Mucosa of rectum (tissue), 2 donors: ENCODE results near the gene PPP1R3G.

Experiments used
- H3K27ac ChIP-seq, 2 donors: one replicate each; pipeline ENCODE4 v1.7.0; 2013; ENCODE audit warnings: inconsistent platforms in 2 of 2, low read depth in 2 of 2, low read length in 2 of 2
- H3K27me3 ChIP-seq, 2 donors: one replicate each; pipeline ENCODE4 v1.7.0; 2013; ENCODE audit warnings: low read length in 2 of 2; ENCODE audit not compliant: control insufficient read depth in 2 of 2, insufficient read depth in 2 of 2
- H3K36me3 ChIP-seq, 2 donors: one replicate each; pipeline ENCODE4 v1.7.0; 2013; ENCODE audit warnings: low read length in 2 of 2; ENCODE audit not compliant: control insufficient read depth in 2 of 2, insufficient read depth in 2 of 2
- H3K4me1 ChIP-seq, 2 donors: one replicate each; pipeline ENCODE4 v1.7.0; 2013; ENCODE audit warnings: low read length in 2 of 2, mild to moderate bottlenecking in 1 of 2; ENCODE audit not compliant: control insufficient read depth in 2 of 2, insufficient read depth in 2 of 2
- H3K4me3 ChIP-seq, 2 donors: one replicate each; pipeline ENCODE4 v1.7.0; 2013; ENCODE audit warnings: low read length in 2 of 2
- H3K9ac ChIP-seq, 2 donors: one replicate each; pipeline ENCODE4 v1.7.0; 2013; ENCODE audit warnings: low read length in 2 of 2, low read depth in 1 of 2, mild to moderate bottlenecking in 1 of 2
- H3K9me3 ChIP-seq, 2 donors: one replicate each; pipeline ENCODE4 v1.7.0; 2013; ENCODE audit warnings: low read length in 2 of 2; ENCODE audit not compliant: control insufficient read depth in 2 of 2
- donor health status: healthy.
- donor health status: Normal muscosa, but diverticular disease.

The PPP1R3G gene

GRCh38 chr6:5102267-5102970, 17.3 kb downstream of the PPP1R3G start:
- H3K9me3 ChIP-seq: no peaks in the 10 kb centered on the region
- H3K27me3 ChIP-seq: no peaks in the 10 kb centered on the region
- H3K4me3 ChIP-seq: no peak overlapping the region
- H3K4me1 ChIP-seq: no peaks in the 10 kb centered on the region
- no peak overlapping the region for H3K9ac ChIP-seq
- no peak overlapping the region for H3K27ac ChIP-seq
- no peaks in the 10 kb centered on the region for H3K36me3 ChIP-seq

GRCh38 chr6:5103250-5103649, 18.1 kb downstream of the PPP1R3G start:
- Histone ChIP-seq H3K27ac (no peak overlapping the region), H3K9me3 (no peaks in the 10 kb centered on the region)

GRCh38 chr6:5104667-5105066, 19.5 kb downstream of the PPP1R3G start:
- H3K27me3 ChIP-seq: no peaks in the 10 kb centered on the region
- H3K27ac ChIP-seq: no peak overlapping the region
- peaks cover 0 to 3% of the 10 kb centered on the region in 2 donors for H3K4me1 ChIP-seq
- H3K9ac ChIP-seq: no peak overlapping the region
- H3K4me3 ChIP-seq: no peak overlapping the region
- H3K36me3 ChIP-seq: no peaks in the 10 kb centered on the region
- H3K9me3 ChIP-seq: no peaks in the 10 kb centered on the region

More at GRCh38 chr6:5103250-5103649, 18.1 kb downstream of the PPP1R3G start:
- Histone ChIP-seq H3K4me3 (no peak overlapping the region), H3K9ac (no peak overlapping the region), H3K36me3 (no peaks in the 10 kb centered on the region), H3K4me1 (no peaks in the 10 kb centered on the region), H3K27me3 (no peaks in the 10 kb centered on the region)

DNA sequence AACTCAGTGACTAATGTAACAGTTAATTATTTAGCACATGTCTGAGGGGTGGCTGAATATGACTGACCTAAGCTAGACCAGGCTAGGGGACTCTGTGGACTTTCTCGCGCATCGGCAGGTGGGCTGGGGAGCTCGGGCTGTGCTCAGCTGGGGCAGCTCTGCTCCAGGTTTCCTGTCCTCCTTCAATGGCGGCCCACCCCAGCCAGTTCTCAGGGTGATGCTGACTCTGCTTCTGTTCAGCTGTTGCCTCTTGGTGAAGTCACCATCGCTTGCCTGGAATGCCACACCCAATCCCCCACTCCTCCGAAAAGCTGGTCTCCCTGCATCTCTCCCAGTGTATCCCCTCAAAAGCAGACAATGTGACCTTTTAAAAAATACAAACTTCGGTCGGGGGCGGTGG, 20.0 kb downstream of the PPP1R3G start:
- Histone ChIP-seq H3K27ac (no peak overlapping the region), H3K36me3 (no peaks in the 10 kb centered on the region), H3K27me3 (no peaks in the 10 kb centered on the region), H3K4me3 (no peak overlapping the region), H3K4me1 (peaks cover 0 to 3% of the 10 kb centered on the region in 2 donors), H3K9me3 (no peaks in the 10 kb centered on the region), H3K9ac (no peak overlapping the region)

DNA sequence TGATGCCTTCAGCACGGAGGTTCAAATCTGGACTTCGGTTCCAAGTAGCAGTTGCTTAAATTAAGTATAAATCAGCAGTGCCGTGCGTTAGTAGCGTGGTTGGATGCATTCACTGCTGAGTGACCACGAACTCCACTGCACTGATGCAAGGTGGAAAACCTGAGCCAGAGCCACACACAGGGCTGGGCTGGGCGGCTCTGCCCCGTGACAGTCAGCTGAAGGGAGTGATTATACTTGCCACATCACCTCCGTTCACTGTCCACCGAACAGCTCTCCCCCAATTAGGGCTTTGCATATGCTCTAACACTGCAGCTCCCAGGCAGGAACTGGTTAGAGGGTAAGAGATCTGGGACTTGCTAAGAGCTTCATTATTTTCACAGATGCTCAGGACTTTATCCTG, 22.2 kb downstream of the PPP1R3G start:
- no peak overlapping the region for H3K27ac ChIP-seq
- H3K4me1 ChIP-seq: peaks cover 0 to 3% of the 10 kb centered on the region in 2 donors
- H3K9ac ChIP-seq: no peak overlapping the region
- no peaks in the 10 kb centered on the region for H3K36me3 ChIP-seq
- H3K9me3 ChIP-seq: no peaks in the 10 kb centered on the region
- H3K27me3 ChIP-seq: no peaks in the 10 kb centered on the region
- H3K4me3 ChIP-seq: no peak overlapping the region

- Histone ChIP-seq H3K9me3 (no peaks in the 10 kb centered on the region), H3K27me3 (no peaks in the 10 kb centered on the region), H3K36me3 (no peaks in the 10 kb centered on the region), H3K4me1 (peaks cover 0 to 3% of the 10 kb centered on the region in 2 donors), H3K9ac (no peak overlapping the region), H3K4me3 (no peak overlapping the region), H3K27ac (no peak overlapping the region)
These were observed 22.9 kb downstream of the PPP1R3G start for GRCh38 chr6:5108068-5108467.

DNA sequence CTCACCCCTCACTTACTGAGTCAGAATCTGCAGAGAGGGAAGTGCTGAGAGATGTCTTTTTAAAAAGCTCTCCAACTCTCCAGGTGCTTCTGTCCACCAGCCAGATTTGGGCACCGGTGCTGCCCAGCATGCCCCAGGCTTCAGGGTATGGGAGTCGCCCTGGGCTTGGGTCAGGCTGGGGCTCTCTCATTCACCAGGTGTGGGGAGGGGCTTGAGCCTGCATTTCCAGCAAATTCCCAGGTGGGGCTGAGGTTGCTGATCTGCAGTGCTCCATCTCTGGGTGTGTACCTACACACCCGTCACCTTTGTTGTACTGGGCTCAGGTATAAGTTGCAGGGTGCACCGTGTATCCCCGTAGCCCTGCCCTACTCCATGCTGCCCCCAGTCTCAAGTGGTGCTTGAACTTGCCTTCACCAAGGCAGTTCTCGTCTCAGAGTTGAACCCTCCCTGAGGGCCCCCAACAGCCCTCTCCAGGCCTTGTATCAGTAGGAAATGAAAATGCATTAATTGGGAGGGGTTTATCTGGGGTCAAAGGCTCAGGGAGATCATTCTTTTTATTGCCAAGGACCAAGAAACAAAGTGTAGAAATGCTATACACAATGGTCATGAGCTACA, 23.5 kb downstream of the PPP1R3G start:
- Histone ChIP-seq H3K9ac (no peak overlapping the region), H3K4me3 (no peak overlapping the region), H3K27me3 (no peaks in the 10 kb centered on the region), H3K9me3 (no peaks in the 10 kb centered on the region), H3K27ac (no peak overlapping the region), H3K36me3 (no peaks in the 10 kb centered on the region), H3K4me1 (peaks cover 0 to 3% of the 10 kb centered on the region in 2 donors)

DNA sequence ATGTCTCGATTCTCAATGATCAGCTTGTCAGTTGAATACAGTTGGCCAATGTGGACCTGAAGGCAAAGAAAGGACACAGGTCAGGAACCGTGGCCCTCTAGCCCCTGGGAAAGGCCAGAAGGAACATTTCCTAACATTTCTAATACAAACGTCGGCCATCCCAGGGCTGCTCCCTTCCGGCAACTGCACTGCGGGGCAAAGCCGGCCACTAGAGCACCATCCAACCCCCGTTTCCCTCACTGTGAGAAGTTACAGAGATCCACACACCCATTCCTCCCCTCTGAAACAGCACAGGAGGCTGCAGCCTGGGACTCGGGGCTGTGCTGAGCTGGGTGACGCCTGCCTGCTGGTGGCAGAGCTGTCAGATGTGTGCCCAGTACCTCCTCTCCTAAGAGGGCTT, 24.3 kb downstream of the PPP1R3G start:
- H3K9me3 ChIP-seq: no peaks in the 10 kb centered on the region
- no peak overlapping the region for H3K9ac ChIP-seq
- no peak overlapping the region for H3K27ac ChIP-seq
- H3K4me3 ChIP-seq: no peak overlapping the region
- H3K36me3 ChIP-seq: no peaks in the 10 kb centered on the region
- no peaks in the 10 kb centered on the region for H3K27me3 ChIP-seq
- peaks cover 0 to 3% of the 10 kb centered on the region in 2 donors for H3K4me1 ChIP-seq

DNA sequence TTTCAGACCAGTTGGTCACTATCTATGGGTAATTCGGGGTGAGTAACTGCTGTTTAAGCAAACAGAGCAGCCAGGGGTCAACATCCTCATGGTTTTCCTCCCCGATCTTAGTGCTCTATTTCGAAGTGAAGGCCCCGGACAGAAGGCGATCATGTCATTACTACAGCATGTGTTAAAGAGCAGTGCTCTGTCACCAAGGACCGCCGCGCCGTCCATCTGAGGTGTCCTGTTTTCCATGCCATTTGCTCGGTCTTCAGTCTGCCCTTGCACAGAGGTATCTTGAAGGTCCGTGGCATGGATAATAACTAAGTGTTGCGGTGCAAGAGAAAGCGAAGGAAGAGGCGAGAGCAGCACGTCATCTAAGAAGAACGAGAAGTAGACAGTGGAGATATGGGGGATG, 25.1 kb downstream of the PPP1R3G start:
- Histone ChIP-seq H3K4me1 (peaks cover 0 to 3% of the 10 kb centered on the region in 2 donors), H3K36me3 (no peaks in the 10 kb centered on the region), H3K4me3 (no peak overlapping the region), H3K9ac (no peak overlapping the region), H3K27ac (no peak overlapping the region), H3K27me3 (no peaks in the 10 kb centered on the region), H3K9me3 (no peaks in the 10 kb centered on the region)

- no peak overlapping the region for H3K9ac ChIP-seq
- peaks cover 0 to 3% of the 10 kb centered on the region in 2 donors for H3K4me1 ChIP-seq
These were observed 26.5 kb downstream of the PPP1R3G start for GRCh38 chr6:5111626-5112025.

More at GRCh38 chr6:5111626-5112025, 26.5 kb downstream of the PPP1R3G start:
- H3K9me3 ChIP-seq: no peaks in the 10 kb centered on the region
- no peak overlapping the region for H3K27ac ChIP-seq
- H3K36me3 ChIP-seq: no peaks in the 10 kb centered on the region
- H3K27me3 ChIP-seq: no peaks in the 10 kb centered on the region
- H3K4me3 ChIP-seq: no peak overlapping the region
